ENCODE measurements around the gene BCL2A1.
"Not testable (repeated sequence)": the region's sequence is repeated elsewhere in the genome, so short reads cannot be mapped to it uniquely, and the experiment has no call there.

Gene BCL2A1

DNA sequence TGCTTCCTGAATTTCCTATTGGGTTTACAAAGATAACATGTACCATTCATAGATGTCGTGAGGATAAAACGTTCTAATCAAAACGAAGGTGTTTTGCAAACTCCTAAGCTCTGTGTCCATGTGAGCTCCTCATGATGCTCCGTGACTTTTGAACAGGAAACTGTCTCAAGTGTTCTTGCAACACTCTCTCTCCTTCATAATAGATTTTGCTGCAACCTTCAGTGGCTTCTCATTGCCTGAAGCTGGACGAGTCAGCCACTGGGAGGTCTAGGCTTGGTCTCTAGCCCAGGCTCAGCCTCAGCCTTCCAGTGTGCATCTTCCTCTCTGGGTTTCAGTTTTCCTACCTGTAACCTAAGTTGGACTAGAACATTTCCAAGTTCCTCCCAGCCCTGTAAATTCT is 18.7 kb upstream of the BCL2A1 start:
- DNase-seq (ENCODE audit: low read depth in 4 of 4, low spot score in 1 of 4): no peak

DNA sequence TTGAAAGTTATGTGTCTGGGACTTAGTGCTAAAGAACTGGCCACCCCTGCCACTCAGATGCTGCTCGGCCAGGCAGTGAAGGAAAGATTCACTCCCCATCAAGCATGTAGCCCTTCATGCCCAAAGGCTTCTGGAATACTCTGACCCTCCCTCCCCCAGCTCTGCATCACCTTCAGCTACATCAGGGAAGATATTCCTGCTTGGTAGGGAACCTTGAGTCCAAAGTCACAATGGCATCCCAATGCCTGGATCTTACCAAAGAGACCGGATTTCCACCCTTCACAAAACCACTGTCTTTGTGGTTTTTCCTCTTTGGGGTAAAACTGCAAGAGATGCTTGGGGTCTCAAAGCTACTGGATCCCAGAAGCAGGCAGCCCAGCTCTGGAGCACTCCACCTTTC is 18.2 kb upstream of the BCL2A1 start:
- DNase-seq (ENCODE audit: low read depth in 4 of 4, low spot score in 1 of 4): no peak

DNA sequence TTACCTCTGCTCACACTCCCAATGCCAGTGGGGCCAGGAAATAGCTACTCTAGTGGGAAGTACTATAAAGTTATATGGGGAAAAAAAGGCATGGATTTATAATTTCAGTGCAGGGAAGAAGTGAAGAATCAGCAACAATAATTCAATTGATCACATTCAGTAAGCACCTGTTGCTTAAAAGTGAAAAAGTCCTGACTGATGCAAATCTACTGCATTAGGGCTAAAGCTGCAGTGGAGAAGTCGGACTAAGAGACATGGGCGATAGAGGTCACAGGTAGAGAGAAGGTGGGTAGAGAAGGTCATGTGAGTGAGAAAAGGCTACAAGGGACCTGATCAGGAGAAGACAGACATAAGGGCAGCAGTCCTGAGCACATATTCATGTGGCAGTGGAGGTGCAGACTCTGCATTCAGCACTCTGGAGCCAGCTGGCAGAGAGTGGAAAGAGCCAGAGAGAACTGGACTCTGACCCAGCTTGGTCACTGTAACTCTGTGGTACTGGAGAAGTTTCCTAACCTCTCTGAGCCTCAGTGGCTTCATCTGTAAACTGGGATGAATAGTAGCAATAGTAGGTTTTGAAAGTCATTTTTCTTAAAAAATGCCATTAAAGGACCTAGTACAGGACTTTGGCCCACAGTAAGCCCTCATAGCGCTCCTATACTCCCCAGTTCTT is 17.6 kb upstream of the BCL2A1 start:
- no peak for DNase-seq (ENCODE audit: low read depth in 4 of 4, low spot score in 1 of 4)

DNA sequence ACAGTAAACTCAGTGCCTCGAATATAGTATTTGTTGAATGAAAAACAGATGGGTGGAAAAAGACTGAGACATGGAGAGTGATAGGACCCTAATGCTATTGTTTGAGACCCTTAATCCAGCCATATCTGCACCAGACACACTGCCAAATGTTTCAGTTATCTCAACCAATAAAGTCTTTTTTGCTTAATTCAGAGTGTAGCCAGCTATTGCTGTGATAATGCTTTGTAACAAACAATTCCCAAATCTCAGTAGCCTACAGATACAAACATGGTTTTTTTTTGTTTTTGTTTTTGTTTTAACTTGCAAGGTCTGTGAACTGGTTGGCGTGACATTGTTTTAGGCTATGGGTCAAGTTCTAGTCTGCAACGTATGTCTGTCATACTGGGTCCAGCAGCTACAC is 17.0 kb upstream of the BCL2A1 start:
- DNase-seq (ENCODE audit: low read depth in 4 of 4, low spot score in 1 of 4): no peak

DNA sequence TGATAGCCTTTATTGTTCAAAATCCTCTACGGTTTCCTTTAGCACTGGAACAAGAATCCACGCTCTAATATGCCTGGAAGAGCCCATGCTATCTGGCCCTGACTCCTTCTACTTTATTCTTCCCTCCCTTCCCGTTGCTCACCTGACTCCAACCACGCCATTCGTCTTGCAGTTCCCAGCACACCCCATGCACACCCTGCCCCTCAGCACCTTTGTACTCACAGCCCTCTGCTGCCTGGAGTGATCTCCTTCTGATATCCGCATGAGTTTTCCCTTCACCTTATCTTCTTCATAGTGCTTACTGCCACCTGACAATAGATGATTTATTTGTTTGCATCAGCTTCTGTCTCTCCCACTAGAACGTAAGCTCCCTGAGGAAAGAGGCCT is 16.6 kb upstream of the BCL2A1 start:
- no peak for DNase-seq (ENCODE audit: low read depth in 4 of 4, low spot score in 1 of 4)

DNA sequence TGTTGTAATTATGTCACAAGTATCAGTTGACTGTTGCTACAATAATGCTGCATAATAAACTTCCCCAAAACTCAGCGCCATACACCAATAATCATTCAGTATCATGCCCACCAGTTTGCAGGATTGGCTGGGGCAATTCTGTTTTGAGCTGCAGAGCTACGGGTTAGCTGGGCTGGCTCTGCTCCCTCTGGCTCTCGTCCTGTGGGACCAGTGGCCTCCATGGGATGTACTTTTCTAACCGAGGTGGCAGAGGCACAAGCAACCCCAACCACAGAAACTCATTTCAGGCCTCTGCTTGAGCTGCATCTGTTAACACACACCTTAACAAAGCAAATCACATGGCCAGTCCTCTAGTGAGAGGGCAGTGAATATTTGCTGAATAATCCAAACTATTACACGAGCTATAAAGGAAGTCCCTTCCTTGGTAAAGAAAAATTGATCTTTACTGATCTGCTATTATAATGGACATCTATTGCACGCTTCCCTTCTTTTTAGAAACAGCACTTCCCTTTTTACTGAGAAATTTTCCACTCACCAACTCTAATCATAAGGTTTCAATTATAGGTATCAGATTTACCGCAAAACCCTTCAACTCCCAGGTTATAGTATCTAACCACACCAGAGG is 10.9 kb upstream of the BCL2A1 start:
- DNase-seq (ENCODE audit: low read depth in 4 of 4, low spot score in 1 of 4): no peak

DNA sequence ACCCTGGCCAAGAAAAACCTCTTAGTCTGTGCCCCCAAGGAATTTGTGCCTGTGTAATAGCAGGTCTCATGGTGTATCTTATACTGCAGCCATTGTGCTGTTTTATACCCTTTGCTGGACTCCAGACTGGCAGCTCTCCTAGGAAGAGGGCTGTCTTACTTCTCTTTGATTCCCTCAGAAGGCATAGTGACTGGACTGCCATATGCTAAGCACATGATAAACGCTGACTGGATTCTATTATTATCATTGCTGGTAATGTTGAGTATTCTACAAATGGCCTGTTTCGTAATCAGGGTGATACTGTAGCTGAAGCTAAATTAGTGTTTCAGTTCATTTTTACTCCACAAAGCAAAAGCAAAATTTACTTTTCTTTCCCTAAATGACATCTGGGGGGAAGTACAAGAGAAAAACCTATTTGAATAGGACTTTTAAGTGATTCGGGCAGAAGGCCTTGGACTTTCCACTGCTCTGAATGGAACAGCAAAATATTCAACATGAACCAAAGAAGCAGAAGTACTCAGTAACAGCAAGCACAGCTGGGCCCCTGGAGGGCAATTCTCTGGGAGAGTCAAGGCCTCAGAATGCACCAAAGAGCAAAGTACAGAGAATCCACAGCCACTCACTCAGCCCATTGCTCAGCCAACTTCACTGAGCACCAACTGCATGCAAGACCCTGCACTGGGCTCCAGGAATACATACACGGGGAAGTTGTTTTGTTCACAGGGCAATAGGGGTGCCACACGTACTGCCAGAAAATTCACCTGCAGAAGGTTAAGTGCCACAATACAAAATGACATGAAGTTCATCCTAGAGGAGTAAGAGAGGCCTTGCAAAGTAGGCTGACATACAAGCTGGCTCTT is 7.9 kb upstream of the BCL2A1 start:
- peak in 1 of 4 experiments; percentile 30 for DNase-seq (ENCODE audit: low read depth in 4 of 4, low spot score in 1 of 4)

DNA sequence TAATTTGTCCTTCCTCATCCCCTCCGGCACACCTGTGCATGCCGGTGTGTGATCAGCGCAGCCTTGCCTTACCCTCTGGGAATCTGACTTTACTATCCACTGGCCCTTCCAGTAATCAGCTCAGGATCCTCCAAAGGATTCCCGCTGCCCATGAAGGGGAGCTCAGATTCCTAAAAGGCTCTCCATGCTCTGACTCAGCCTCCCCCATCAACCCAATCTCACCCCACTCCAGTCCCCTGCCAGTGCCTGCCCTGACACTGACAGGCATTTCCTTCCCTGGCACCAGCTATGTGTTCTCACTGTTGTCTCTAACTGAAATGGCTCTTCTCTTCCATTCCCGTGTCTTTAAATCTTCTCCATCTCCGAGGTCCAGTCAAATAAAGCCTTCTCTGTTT is 7.3 kb upstream of the BCL2A1 start:
- DNase-seq (ENCODE audit: low read depth in 4 of 4, low spot score in 1 of 4): no peak

DNA sequence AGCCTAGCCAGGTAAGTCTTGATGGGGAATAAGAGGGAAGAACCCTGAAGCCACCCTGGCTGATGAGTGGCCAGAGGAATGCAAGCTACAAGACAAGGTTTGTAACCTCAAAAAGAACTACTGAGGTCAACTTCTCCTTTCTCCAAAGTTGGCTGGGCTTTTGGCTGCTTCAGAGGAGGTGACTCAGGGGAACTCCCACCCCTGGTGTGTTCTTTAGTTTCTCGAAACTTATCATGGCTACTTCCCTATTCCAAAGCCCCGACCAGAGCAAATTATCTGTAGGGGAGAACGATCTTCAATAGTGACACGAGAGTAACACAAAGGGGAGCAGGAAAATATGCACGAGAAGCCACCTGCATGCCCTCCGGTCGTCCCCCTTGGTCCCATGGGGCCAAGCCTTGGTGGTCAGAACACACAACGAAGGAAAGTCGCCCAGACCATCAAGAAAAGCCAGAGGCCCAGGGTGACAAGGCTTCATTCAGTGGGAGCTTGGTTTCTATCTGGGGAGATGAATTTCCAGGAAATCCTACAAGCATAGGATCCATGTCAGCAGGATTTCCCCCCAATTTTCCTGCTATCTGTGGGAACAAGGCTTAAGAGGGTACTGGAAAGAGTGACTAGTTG is 6.5 kb upstream of the BCL2A1 start:
- no peak for DNase-seq (ENCODE audit: low read depth in 4 of 4, low spot score in 1 of 4)

DNA sequence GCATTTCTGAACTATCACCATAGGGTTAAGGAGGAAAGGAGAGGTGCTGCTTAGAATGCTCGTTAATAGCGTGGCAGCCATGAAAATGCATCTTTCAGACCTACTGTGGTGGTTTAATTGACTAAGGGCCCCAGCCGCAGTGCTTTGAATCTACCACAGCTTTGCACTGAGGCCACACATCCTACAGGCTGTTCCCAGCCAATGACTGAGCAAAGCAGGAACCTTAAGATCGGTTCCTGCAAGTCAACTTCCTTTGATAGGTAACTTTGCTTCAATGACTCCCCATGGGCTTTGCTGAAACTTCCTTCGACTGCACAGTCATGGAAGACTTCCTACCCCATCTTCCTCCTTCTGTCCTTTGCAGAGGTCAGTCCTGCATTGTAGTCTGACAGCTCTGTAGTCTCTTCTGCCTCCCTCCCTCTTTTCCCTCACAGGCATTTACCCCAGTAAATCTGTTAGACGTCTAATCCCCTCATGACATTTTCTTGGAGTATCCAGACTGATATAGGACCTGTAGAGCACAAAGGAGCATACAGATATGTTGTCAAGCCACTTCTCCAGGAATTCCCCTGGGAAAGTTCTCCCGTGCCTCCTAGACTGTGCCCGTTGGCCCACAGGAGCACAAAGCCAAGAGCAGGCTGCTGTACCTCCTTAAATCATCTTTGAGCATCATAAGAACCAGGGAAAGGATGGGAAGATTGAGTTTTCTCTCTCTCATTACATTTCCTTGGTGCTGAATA is 2.6 kb upstream of the BCL2A1 start:
- peak in 1 of 4 experiments; percentile 39 for DNase-seq (ENCODE audit: low read depth in 4 of 4, low spot score in 1 of 4)

DNA sequence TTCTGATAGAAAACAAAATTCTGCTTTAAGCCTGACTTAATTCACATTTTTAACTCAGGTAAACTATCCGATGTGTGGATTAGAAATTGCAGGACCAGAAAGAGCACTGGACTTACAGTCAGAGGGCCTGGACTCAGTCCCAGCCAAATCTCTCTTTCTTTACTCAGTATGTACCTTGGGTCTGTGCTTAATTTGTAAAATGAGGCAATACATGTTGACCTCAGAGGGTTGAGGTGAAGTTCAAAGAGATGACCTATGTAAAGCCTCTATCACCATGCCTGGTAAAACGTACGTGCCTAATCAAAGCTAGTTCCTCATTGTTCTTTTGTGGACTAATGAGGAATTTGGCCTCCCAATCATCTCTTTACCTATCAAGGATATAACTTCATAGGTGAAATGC is 1.9 kb upstream of the BCL2A1 start:
- no peak for DNase-seq (ENCODE audit: low read depth in 4 of 4, low spot score in 1 of 4)

DNA sequence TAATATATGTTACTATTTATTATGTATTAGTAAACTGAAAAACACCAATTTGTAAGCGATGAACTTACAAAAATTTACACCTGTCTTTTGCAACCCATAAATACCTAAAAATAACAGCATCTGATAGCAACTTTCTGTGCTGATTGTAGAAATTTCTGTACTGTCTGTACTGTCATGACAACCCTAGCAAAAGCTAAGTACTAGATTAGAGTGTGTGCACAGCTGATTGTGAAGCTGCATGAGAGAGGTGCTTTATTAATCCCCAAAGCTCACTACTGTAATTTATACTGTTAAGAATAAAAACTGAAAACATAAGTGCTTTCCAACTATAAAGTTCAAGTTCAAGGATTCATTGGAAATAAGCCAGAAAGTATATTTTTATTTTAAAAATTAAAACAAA is 815 bp downstream of the BCL2A1 start:
- DNase-seq (ENCODE audit: low read depth in 4 of 4, low spot score in 1 of 4): no peak

DNA sequence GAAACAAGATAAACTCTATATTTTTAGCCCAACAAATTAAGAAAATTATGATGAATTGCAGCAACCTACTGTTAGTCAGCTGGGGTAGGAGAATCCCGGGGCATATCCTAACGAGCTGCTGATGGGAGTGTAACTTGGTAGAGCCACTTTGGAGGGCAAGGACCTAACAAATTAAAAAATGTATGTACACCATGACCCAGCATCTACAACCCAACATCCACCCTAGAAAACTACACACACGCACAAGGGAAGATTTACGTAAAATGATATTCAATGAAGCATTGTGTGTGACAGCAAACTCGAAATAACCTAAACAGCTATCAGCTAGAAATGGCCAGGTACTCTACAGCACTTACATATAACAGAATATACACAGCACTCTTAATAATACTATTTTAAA is 1.9 kb downstream of the BCL2A1 start:
- DNase-seq (ENCODE audit: low read depth in 4 of 4, low spot score in 1 of 4): no peak

DNA sequence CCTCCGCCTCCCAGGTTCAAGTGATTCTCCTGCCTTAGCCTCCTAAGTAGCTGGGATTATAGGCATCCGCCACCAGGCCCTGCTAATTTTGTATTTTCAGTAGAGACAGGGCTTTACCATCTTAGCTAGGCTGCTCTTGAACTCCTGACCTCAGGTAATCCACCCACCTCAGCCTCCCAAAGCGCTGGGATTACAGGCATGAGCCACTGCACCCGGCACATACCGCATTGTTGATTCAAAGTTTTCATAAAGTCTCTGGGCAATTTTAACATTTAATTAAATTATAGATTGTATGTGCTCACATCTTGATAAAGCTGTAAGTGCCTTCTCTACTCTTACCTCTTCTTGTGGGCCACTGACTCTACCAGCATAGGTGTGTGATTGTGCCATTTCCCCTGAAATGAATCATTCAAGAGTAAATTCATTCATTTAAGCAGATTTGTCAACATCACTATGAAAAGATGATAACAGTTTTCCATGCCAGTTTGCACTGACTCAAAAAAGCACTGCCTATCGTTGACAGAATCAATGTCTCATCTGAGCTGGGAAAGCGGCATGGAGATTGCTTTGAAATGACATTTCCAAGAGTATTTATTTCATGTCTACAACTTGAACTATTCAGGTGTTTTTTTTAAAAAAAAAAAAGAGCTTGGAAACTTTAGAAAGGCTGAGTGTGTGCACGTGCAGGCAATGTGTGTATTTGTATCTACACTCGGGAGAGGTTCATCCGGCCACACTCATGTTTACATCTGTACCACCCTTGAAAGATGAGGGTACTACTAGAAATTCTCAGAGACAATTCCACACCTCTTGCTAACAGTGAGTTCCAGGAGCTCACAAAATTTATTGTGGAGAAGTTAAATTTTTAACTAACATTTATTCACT is 3.5 kb downstream of the BCL2A1 start:
- no peak for DNase-seq (ENCODE audit: low read depth in 4 of 4, low spot score in 1 of 4)

DNA sequence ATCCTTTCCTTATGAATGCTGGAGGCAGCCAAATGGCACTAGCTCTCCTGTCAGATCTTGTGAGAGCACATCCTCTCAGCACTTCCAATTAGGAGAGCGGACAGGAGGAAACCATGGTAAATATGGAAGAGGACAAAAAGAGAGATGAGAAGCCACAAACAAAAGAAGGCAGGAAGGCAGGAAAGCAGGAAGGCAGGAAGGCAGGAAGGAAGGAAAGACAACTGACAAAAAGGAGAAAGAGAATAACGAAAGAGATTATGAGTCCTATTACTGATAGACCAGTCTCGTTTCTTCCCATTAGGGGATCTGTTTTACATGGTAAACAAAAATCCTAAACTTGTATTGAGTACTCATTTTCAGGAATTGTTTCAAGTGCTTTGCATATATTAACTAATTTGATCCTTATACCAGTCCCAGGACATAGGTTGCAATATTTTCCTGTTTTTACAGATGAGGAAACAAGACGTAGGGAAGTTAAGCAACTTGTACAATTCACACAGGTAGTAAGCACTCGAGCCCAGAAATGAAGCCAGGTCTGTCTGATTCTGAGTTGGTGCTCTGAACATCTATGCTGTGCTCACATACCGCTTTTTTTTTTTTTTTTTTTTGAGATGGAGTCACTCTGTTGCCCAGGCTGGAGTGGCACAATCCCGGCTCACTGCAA is 4.2 kb downstream of the BCL2A1 start:
- DNase-seq (ENCODE audit: low read depth in 4 of 4, low spot score in 1 of 4): no peak

DNA sequence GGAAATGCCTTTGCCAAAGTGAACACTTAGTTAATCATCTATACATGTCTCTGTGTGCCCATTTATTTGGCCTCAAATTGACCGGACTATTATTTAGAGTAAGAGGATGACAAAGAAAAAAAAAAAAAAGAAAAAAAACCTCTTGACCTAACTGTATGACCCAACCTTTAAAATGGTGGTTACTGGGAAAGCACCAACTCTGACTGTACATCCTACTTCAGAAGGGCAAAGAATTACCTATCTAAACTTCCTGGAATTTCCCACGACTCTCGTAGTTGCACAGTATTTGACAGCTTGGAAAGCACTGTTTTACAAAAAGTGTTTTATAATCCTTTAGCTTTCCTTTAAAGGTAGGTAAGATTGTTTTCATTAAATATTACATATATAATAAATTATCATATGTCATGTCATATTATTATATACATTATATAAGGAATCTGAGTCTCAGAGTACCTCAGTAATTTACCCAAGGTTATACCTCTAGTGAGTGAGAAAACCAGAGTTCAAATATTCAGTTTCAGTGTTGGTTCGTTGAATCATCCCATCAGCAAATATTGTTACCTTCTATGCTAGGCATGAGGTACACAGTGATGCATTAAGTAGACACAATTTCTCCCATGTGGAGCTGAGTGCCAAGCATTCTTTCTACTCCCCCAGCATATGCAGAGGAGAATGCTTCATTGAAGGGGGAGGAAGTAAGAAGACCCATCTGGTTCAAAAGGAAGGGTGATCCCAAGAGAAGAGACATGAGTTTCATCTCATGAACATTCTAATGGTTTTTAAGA is 5.0 kb downstream of the BCL2A1 start:
- DNase-seq (ENCODE audit: low read depth in 4 of 4, low spot score in 1 of 4): no peak

DNA sequence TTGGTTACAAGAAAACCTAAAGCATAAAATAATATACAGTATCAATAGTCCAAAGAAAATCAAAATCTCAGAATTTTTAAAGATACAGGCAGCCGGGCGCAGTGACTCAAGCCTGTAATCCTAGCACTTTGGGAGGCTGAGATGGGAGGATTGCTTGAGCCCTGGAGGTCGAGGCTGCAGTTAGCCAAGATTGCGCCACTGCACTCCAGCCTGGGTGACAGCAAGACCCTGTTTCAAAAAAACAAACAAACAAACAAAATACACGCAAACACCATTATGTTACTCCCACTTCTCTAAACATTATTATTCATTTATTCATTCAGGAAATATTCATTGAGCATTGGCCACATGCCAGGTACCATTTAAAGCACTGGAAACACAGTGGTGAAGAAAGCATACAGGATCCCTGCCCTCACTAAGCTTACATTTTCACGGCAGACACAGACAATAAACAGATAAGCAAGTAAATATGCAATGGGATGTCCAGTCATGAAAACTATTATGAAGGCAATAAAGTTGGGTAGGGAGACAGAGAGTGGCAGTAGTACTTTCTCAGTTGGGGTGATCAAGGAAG is 6.7 kb downstream of the BCL2A1 start:
- no peak for DNase-seq (ENCODE audit: low read depth in 4 of 4, low spot score in 1 of 4)

DNA sequence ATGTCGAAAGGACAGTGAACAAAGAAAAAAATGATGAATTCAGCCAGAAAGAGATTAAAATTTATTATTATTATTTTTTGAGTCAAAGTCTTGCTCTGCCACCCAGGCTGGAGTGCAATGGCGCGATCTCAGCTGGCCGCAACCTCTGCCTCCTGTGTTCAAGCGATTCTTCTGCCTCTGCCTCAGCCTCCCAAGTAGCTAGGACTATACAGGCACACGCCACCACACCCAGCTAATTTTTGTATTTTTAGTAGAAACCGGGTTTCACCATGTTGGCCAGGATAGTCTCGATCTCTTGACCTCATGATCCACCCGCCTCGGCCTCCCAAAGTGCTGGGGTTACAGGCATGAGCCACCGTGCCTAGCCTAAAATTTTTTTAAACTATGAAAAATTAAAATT is 8.1 kb downstream of the BCL2A1 start:
- not testable (repeated sequence) for DNase-seq (ENCODE audit: low read depth in 4 of 4, low spot score in 1 of 4)

DNA sequence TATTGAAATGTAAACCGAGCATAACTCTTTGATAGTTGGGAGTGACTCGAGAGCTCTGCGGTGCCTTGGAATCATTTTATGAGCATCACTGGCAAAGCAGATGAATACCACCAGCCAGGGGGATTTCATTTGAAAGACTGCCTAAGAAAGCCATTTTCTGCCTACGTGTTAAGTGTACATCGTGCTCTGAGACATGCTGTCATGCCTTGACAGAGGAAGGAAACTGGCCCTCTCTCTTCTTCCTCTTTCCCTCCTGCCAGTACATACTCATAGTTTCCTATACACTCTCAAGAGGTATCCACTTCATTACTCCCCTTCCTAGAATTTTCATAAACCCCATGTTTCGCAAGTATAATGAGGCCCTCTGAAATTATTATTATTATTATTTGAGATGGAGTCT is 8.8 kb downstream of the BCL2A1 start:
- DNase-seq (ENCODE audit: low read depth in 4 of 4, low spot score in 1 of 4): no peak
